Suppressor macrophage treated with lipopolysaccharide for 1 hour (primary cell): ENCODE data around the gene CRISP2.
"Not testable (repeated sequence)": the region's sequence is repeated elsewhere in the genome, so short reads cannot be mapped to it uniquely, and the experiment has no call there.

ENCODE experiments used
- DNase-seq, 3 donors: peaks; one replicate each; pipeline ENCODE4 v3.0.0-alpha.2; 2020 to 2022

CRISP2 gene, protein sequence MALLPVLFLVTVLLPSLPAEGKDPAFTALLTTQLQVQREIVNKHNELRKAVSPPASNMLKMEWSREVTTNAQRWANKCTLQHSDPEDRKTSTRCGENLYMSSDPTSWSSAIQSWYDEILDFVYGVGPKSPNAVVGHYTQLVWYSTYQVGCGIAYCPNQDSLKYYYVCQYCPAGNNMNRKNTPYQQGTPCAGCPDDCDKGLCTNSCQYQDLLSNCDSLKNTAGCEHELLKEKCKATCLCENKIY

DNA sequence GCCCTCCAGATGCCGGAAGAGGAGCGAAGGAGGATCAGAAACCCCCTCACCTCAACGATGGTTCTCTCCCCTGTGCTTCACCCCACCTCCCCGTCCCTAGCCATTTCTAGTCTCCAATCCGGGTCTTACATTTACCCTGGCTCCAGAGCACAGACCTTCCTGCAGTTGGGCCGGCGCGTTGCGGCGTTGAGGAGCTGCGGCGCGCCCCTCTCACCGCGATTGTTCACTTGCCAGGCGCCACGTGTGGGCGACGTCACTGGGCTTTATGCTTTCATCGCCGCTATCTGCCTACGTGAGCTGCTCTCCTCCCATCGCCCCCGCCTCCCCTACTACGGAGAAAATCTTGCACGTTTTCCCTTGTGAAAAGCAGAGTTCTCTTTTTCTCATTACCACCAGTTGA is at the start of gene CRISP2:
TSS of gene CRISP2 (minus strand) at position 198 of the 400 bp plus-strand sequence. CDS start 4,347 bp downstream, outside the sequence.
- no peak for DNase-seq

DNA sequence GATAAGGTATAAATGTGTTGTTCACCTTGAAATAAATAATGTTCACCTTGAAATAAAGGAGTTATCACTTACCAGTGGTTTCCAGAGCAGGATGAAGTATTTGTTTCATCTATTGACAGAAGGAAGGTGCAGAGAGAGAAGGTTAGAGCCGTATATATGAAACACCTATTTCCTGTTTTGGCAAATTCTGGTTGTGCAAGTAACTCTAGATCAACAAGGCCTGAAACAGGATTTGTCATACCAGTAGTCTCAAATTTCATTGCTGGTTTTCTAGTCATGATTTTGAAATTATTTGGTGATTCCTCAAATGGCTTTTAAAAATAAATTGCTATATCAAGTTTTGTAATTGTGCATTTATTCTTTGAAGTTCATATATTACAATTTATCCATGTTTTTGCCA is 30.9 kb upstream of the CRISP2 start, which contains the start of gene CRISP3:
TSS of gene CRISP3 (minus strand) at position 130 of the 400 bp plus-strand sequence. CDS start at position 109, 21 bp downstream.
- DNase-seq: no peak

DNA sequence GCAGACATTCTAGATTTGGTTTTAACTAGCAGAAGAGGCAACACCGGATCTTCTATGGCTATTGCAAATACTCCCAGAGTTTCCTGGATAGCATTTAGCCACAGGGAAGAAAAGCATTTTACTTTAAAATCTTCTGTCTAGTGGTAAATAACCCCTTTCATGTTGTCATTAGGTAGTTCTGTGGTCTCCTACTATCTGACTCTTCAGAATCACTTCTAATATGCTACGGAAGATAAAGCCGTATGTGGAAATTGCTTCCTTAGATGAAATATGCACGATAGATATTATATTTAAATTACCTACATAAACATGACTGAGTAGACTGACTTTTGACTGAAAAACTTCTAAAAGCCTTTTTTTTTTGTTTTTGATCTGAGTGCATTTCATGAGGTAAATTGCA is 30.1 kb upstream of the CRISP2 start:
- DNase-seq: no peak

DNA sequence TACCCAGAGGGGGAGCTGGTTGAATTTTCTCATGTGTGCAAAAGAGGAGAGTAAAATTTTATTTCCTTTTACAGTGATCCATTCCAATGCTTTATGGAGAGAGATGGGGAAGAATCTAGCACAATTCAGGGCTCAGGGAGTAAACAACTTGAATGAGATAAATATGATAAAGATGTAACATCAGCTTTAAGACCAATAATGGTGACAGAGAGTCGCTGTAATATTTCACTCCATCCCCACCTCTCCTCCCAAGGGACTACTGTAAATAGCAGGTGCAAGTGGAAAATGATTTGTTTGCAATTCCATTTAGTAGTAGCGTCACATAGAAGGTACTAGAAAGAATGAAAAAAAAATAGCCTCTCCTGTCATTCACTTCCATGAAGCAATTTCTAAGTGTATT is 26.1 kb upstream of the CRISP2 start:
- DNase-seq: no peak

GRCh38 chr6:49736017-49736508 is 22.7 kb upstream of the CRISP2 start:
- no peak for DNase-seq

- DNase-seq: no peak
These were observed 20.3 kb upstream of the CRISP2 start for GRCh38 chr6:49733680-49734079.

DNA sequence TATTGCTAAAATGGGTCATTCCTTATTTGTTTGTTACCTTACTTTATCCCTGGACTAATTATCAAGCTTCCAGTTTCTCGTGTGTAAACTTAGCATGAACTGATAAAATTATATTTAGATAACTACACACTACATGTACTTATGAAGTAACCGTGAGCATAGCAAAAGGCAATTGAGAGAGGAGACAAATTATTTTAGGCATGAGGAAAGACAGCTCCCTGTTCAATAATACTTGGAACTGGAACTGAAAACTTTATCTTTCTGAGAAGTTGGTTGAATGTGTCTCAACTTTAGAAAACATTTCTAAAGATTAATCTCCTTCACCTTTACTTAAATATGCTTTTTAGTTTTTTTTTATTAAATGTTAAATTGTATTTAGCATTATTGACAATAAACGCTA is 19.4 kb upstream of the CRISP2 start:
- no peak for DNase-seq

GRCh38 chr6:49730251-49730650 is 16.9 kb upstream of the CRISP2 start:
- peak in 1 of 3 donors; percentile 5 for DNase-seq

DNA sequence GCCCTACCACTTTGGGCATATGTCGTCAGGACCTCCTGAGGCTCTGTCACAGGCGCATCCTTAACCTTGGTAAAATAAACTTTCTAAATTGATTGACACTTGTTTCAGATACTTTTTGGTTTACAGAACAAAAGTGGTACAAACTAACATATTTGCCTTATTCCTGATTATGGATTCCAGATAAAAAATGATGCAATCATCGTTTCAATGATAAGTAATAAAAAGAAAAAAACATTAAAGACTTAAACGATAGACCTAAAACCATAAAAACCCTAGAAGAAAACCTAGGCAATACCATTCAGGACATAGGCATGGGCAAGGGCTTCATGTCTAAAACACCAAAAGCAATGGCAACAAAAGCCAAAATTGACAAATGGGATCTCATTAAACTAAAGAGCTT is 10.6 kb upstream of the CRISP2 start:
- not testable (repeated sequence) for DNase-seq

DNA sequence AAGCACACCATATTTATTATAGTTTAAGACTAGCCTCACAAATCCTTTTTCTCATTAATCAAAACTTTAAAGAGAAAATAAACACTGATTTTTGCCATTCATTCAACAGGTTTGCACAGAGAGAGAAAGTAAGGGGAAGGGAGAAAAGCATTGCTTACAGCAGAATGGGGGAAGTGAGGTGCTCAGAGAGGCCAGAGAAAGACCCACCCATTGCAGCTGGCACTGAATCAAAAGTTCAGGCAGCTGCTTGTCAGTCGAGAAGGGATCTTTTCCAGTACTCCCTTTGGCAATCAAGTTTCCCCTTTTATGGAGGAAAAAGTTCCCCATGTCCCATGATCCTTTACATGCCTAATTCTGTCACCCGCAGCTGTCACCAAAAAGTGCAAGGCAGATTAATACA is 8.0 kb upstream of the CRISP2 start:
- no peak for DNase-seq

- no peak for DNase-seq
These were observed 7.0 kb upstream of the CRISP2 start for GRCh38 chr6:49720372-49720771.

- no peak for DNase-seq
These were observed 14.9 kb downstream of the CRISP2 start for GRCh38 chr6:49698478-49698877.

DNA sequence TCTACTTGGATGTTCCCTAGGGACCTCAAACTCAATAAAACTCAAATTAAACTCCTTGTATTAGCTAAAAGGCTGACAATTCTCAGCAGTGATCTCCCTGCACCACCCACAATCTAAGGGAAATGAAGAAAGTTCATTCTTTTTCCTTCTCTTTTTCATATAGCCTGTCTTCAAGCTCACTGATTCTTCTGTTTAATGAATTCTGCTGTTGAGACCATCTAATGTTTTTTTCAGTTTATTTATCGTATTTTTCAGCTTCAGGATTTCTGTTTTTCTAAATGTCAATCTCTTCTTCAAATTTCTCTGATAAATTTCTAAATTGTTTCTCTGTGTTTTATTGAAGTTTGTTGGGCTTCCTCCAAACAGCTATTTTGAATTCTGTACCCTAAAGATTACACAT is 19.8 kb downstream of the CRISP2 start:
- DNase-seq: no peak

DNA sequence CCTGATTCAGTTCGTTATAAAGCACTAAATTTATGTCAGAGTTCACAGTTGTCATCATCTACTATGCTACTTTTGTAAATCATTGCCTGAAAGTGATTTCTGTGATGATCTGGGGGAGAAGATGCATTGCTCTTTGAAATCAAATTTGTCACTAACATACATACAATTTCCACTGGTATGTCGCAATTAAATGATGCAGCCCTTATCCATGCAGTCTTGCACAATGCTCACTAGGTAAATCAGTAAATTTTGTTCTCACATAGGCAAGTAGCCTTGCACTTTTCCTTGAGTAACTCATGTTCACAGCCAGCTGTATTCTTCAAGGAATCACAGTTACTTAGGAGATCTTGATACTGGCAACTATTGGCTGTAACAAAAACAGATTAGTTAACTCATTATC is 20.8 kb downstream of the CRISP2 start:
- DNase-seq: no peak

- DNase-seq: no peak
These were observed 36.6 kb downstream of the CRISP2 start for GRCh38 chr6:49676671-49677281.

- DNase-seq: no peak
These were observed 37.5 kb downstream of the CRISP2 start for GRCh38 chr6:49675816-49676215.

DNA sequence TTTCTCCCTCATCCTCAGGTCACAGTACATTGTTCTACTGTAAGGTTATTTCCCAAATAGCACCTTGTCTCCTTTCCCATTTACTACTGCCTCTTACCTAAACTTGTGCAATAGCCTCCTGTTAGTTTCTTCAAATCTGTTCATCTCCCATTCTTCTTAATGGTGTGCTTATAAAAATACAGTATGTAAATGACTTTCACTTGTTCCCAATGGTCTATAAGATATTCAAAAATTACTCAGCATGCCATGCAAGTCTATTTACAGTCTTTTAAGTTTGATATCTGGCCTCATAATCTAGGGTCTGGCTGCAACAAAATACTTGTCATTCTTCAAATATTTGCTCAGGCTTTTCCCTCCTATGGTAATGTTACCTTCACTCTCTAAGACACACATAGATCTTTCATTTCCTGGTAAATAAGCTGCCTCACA is 45.2 kb downstream of the CRISP2 start:
- no peak for DNase-seq

- peak in 1 of 3 donors; percentile 1 for DNase-seq
These were observed 46.2 kb downstream of the CRISP2 start for GRCh38 chr6:49666930-49667757.

DNA sequence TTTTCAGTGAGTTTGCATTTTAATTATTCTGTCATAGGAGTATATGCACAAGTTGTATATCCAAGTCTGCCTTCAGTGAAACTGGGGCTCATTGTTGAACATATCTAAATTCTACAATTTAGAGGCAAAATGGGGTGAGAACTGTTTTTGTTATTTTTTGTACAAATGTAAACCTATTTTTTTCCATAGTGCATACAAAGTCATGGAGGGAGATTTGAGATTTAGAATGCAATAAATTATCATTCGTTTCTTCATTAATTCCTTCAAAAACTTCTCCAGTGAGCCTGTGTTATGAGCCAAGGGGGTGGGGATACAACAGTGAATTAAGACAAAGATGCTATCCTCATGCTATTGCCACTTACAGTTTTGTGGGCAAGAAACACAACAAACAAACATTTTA is 46.9 kb downstream of the CRISP2 start:
- DNase-seq: no peak

GRCh38 chr6:49664817-49665216 is 48.5 kb downstream of the CRISP2 start:
- DNase-seq: no peak

GRCh38 chr6:49664054-49664453 is 49.3 kb downstream of the CRISP2 start:
- DNase-seq: not testable (repeated sequence)

DNA sequence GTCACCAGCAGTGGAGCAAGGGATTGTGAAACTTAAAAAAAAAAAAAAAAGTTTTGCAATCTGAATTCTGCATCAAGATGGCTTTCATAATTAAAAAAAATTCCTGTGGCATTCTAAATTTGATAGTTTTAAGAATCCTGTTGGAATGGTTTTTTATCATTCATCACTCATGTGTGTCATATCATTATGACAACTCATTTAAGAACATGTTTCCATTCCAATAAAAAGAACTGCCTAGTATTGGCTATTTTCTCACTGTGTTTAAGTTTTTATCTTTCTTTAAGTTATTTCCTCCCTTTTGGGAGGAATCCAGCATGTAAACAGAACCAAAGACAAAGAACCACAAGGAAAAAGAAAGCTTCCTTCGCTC is 50.5 kb downstream of the CRISP2 start:
- no peak for DNase-seq

DNA sequence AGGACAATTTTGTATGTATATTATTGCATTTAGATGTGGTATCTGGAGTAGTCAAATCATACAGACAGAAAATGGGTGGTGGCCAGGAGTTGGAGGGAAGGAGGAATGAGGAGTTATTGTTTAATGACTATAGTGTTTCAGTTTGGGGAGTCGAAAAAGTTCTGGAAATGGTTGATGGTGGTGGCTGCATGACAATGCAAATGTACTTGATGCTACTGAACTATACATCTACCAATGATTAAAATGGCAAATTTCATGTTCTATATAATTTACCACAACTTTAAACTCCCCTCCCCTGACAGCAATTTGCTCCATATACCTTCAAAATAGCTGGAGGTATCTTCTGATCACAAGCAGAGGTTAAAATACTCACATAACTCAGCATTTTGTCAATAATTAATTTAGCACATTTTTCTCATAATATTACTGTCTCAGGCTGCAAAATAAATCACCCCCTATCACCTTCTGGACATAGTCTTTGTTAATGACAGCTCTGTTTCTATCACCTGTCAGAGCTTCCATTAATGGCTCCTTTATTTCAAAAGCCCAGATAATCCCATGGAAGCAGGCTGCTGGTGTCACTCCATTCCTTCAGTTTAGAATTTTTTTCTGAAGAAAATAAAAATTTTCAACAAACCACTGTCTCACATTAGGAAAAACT is 51.0 kb downstream of the CRISP2 start:
- no peak for DNase-seq
